Astrocyte of the hippocampus (primary cell): ENCODE results near the gene FADS1.

Experiments used
- DNase-seq: peaks from one replicate; pipeline ENCODE4 v3.0.0; 2011; ENCODE audit warnings: low read depth, low spot score

The FADS1 gene

DNA sequence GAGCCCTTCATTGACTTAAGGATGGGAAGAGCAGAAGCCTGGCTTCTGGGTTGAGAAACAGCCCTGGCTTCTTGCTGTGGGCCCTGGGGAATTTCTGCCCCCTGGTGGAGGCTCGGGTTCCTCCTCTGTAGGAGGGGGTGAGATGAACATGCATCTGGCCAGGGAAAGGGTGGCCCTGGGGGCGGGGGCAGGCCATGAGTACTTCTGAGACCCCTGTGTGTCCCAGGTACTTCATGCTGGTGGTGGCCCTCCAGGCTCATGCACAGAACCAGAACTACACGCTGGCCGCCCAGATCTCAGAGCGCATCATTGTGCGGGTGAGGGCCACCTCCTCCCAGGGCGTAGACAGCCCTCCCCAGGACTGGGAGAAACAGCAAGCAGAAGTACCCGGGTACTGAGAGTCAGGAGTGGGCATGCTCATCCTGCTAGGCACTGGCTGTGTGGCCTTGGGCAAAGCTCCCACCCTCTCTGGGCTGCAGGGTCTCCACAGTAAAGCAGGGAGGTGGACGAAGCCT, 40.2 kb downstream of the FADS1 start:
- peak; percentile 81 for DNase-seq

DNA sequence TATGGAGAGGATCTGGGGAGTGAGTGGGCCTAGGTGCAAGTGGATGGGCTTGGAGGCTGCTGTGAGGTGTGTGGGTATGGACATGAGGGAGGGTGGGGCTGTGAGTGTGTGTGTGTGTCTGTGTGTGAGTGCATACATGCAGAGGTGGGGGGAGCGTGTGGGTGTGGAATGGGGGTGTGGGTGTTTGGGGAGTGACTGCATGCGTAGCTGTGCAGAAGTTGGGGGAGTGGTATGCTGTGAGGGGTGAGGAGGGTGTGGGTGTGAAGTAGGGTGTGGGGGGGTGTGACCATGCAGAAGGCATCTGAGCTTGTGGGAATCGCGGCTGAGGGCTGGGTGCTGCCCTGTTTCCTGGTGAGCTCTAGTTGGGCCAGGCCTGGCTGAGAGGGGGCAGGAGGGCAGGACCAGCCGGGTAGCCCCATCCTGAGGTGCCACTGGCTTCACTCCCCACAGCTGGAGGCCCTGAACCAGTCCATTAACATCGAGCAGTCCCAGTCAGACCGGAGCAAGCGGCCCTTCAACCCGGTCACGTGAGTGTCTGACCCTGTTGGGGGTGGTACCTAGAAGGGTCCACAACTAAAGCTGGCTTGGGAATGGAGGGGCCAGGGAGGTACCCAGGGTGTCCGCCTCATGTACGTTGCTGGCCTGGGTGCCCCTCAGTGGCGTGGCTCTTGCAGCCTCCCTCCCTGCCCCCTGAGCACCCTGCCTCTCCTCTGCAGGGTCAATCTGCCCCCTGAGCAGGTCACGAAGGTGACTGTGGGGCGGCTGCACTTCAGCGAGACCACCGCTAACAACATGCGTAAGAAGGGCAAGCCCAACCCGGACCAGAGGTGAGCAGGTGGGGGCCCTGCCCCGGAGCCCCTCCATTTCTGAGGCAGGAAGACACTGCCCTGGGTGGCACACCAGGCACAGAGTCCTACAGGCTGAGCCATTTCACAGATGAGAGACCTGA, 40.9 kb downstream of the FADS1 start:
- no peak for DNase-seq

DNA sequence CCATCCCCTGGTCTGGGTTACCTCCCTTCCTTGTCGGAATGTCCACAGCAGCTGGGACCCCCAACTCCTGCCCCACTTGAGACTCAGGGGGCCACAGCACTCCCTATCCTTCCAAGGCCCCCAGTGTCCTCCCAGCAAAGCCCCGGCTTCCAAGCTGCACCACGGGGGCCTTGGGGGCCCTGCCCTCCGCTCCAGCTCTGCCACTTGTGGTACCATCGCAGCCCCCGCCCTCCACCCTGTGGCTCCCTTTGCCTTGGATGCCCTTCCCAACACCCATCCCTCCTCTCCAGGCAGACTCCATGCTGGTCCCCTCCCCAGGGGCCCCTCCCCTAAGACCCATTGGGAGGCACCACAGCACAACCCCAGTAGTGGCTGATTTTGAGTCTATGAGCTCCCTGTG, 41.7 kb downstream of the FADS1 start:
- DNase-seq: no peak

DNA sequence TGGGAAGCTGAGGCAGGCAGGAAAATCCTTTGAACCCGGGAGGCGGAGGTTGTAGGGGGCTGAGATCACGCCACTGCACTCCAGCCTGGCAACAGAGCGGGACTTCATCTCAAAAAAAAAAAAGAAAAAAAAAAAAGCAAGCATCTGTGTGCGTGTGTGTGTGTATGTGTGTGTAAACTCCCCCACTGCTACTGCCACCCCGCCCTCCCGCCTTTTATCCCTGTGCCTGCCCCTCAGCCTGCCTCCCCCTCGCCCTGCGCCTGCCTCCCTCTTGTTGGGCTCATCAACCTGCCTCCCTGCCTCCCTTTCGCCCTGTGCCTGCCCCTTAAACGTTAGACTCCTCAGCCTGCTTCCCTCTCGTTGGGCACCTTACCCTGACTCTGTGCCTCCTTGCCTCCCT, 42.4 kb downstream of the FADS1 start:
- DNase-seq: no peak

DNA sequence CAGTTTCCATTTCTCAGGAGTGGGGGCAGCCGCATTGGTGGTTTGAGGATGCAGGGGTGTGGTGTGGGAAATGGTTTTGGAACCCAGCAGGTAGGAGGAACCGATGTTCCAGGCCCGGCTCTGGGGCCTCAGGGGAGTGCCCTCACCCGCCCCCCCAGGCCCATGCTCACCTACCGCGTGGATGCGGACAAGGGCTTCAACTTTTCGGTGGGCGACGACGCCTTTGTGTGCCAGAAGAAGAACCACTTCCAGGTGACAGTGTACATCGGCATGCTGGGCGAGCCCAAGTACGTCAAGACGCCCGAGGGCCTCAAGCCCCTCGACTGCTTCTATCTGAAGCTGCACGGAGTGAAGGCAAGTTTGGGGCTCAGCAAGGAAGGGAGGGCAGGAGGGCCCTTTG, 43.0 kb downstream of the FADS1 start:
- no peak for DNase-seq

DNA sequence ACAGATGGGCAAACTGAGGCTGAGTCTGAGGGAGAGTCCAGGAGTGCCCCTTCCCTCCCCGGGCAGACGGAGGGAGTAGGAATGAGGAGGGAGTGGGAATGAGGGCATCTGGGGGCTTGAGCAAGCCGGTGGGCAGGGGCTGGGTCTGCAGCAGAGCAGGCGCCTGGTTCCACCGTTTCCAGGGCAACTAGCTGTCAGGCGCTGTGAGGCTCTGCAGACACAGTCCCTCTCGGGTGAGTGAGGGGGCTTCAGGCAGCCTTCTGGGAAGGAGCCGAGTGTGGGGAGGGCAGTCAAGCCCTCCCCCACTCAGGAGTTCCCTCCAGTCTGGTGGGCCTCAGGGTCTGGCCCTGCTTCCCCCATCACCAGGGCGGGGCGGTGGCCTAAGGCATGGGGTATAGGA, 43.4 kb downstream of the FADS1 start:
- no peak for DNase-seq

DNA sequence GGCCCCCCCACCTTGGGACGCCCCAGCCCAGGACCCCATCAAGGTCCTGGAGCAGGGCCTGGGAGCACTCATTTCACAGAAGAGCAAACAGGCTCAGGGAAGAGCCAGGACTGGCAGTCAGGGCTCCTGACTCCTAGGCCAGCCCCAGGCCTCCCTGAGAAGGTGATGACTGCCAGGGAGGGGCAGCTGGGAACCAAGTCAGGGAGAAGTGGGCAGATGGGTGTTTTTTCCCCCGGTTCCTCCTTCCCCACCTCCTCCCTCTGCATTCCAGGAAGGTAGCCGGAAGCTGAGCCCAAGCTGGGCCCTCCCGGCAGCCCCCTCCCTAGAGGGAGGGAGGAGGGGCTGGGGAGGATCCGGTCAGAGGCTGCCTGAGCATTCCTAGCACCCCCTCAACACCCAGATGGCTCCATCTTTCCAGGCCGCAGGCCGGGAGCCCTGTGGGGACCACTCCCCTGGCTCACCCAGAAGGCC, 44.8 kb downstream of the FADS1 start:
- peak; percentile 28 for DNase-seq

DNA sequence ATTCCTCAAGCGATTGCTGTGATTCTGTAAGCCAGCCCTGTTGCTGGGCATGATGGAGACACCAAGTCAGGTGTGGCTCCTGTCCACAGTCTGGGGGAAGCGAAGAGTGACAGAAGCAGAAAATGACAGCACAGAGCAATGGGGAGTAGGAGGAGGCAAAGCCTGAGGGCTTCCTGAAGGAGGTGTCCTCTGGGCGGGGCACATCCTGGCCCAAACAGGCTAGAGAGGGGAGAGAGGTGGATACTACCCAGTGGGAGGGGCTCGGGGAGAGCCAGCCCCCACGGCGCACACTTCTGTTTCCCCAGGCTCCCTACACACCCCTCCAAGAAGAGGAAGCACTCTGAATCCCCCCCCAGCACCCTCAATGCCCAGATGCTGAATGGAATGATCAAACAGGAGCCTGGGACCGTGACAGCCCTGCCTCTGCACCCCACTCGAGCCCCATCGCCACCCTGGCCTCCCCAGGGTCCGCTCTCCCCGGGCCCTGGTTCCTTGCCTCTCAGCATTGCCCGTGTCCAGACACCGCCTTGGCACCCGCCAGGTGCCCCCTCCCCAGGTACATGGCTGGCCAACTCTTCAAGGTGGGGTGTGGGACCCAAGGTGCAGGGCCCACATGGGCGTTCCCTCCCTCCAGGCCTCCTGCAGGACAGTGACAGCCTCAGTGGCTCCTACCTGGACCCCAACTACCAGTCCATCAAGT, 45.5 kb downstream of the FADS1 start:
- no peak for DNase-seq

DNA sequence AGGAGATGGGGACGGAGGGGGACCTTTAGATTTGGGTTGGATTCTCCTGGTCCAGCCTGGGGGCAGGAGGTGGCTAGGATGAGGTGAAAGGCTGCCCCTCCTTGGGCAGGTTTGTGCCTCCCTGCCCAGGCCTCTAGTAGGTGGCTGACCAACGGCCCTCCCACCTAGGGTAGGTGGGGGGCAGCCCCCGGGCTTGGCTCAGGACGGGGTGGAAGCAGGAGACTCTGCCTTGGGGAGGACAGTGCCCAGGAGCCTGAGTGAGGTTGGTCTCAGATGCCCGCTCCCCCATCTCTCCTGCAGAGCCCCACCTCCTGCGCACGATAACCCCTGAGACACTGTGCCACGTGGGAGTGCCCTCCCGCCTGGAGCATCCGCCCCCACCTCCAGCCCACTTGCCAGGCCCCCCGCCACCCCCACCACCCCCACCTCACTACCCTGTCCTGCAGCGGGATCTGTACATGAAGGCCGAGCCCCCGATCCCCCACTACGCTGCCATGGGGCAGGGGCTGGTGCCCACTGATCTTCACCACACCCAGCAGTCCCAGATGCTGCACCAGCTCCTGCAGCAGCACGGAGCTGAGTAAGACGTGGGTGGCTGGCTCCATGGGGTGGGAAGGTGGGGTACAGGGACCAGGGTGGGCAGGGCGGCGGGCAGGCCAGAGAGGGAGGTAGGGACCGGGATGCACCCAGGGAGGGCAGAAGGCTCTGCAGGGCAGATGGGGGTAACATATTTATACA, 46.7 kb downstream of the FADS1 start:
- no peak for DNase-seq

DNA sequence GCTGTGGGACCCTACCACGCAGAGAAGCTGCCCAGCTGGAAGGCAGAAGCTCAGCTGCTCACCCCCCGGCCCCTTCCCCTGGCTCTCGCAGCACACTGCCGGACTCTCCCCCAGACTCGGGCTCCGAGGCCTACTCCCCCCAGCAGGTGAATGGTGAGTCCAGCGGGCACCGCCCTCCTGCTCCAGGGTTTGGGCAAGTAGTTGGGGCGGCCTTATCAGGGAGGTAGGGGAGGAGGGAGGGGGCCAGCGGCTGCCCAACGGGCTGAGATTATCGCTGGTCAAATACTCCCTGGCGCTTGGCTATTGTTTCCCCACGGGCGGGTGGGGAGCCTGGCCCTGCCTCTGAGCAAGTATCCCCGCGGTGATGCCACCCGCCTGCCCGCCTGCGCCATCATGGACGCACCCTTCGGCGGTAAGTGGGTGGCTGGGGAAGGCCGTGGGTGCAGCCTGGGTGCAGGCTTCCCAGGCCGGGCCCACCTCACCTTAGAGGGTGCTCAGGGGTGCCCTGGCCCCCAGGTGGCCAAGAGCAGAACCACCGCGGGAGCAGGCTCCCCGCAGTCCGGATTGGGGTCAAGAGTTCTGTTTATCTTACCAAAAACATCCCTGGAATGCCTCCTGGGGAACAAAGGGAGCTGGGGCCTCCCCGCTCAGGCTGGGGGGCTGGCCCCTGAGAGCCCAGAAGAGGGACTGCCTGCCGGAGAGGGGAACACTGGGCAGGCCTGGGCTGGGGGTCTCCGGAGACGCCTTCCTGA, 47.5 kb downstream of the FADS1 start:
- peak; percentile 76 for DNase-seq

DNA sequence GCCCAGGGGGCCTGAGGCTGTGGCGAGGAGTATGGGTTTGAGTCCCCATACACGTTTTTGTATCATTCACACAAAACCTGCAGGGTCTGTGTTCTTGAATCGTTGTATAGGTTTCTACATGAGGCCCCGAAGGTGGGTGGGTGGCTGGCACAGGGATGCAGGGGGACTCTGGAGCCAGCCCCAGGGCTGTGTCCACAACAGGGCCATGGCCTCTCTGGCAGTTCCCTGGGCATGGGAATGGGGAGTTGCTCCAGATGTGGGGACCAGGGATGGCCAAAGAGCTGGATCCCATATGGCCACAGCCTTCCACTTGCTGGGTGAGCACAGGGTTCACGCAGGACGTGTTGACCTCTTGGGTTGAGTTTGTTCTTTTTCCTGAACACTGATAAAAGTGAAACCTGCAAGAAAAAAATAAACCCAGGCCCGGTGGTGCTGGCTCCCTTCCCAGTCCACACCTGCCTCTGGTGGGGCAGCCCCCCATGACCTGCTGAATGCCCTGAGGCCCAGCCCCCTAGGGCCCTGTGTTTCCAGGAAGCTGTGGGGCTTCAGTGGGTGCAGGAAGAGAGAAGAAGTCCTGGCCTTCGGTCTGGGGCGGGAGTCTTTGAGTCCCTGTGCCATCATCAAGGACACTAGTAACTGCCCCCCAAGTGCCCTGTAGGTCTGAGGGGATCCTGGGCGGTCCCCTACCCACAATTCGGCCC, 48.3 kb downstream of the FADS1 start:
- DNase-seq: no peak

DNA sequence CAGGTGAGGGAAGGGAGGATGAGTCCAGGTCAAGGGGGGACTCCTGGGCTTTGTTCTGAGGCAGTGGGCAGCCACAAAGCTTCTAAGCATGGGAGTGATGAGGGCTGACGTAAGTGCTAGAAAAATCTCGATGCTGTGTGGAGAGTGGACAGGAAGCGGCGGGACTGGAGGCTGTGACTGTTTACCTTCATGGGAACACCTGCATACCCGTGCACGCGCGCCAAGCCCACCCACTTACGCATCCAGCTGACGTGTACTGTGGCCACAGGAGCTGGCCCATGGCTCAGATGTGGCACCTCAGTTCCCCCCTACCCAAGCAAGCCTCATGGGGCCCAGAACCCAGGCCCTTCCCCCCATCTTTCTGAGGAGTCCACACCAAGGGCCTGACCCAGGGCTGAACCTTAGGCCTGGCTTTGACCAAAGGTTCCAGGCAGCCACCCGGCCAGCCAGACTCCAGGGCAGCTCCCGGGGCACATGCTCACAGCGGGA, 50.4 kb downstream of the FADS1 start:
- peak; percentile 59 for DNase-seq

DNA sequence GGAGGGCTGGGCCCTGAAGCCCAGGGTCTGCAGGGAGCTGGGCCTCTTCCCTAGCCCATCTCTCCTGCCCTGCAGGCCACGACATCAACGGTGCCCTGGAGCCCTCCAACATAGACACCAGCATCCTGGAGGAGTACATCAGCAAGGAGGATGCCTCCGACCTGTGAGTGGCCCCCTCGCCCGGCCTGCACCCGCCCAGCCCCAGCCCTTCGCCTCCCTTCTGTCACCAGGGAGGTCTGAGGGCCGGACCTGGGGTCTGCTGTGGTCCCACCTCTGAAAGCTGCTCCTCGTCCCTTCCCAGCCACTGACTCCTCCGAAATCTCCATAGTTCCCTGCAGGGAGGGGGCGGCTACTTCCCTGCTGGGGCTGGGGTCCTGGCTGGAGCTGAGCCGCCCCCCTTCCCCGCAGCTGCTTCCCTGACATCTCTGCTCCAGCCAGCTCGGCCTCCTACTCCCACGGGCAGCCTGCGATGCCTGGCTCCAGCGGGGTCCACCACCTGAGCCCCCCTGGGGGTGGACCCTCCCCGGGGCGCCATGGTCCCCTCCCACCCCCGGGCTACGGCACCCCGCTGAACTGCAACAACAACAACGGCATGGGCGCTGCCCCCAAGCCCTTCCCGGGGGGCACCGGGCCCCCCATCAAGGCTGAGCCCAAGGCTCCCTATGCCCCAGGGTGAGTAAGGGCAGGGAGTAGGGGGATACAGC, 51.1 kb downstream of the FADS1 start:
- DNase-seq: no peak

DNA sequence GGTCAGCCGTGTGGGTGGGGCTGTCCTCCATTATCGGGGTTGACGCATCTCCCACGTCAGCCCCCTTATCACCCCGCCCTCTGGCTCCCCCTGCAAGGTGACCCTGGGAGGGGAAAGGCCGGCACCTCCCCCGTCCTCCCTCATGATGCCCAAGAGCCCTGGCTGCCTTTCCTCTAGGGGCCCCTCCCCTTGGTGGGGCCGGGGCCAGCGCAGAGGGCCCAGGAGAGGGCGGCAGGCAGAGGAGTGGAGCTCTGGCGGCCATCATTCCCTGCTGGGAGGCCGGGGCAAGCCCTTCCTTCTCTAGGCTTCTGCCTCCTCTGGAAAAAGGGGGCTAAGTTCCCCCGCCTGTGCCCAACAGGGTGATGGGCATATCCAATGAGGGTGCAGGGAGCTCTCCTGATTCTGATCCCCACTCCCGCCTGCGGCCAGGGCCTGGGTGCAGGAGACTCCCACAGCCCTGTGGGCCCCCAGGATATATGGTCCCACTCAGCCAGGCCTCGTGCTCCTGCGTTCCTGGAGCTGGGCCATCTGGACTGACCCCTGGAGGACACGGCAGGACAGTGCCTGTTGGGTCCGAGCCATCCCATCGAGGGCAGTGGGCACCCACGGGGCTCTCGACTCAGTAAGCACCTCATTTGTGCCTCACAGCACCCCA, 52.1 kb downstream of the FADS1 start:
- no peak for DNase-seq

DNA sequence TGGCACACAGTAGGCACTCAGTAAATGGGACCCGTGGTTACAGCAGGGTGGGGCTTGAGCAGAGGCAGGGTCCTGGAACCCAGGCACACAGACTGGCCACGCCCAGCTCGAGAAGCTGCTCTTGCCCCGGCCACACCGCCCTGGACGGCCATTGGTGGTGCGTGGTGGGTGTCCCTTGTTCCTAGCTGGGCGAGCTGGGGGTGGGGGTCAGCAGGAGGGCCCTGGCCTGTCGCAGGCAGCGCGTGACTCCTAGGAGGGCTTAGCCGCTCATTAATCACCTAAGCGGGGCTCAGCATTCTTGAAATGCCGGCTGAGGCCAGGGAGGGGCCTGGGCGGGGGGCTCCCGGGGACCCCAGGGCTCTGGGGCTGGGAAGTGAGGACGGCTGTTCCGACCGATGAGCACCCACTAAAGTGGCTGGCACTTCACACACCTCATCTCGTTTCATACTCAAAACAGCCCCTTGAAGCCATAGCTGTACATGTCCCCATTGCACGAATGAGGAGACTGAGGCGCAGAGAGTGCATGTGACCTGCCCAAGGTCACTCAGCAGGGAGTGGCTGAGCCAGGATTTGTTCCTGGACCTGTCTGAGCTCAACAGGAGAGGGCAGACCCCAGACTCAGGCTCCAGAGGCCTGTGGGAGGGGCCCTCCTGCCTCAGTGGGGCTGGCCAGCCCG, 52.7 kb downstream of the FADS1 start:
- no peak for DNase-seq

DNA sequence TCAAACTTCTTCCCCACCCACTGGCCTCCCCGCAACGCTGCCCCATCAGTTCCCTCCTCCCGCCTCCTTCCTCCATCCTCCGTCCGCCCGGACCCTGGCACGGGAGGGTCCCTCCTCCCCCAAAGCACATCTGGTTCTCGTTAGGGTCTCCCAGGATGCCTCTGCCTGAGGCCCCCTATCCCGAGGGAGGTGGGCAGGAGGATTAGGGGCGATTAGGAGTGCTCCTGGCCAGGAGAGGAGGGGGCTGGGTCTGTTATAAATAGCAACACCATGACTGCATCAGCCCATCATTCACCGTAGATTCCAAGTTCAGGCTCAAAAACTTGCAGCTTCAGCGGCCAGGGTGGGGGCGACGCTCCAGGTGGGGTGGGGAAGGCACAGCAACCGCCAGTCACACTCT, 54.0 kb downstream of the FADS1 start:
- no peak for DNase-seq

DNA sequence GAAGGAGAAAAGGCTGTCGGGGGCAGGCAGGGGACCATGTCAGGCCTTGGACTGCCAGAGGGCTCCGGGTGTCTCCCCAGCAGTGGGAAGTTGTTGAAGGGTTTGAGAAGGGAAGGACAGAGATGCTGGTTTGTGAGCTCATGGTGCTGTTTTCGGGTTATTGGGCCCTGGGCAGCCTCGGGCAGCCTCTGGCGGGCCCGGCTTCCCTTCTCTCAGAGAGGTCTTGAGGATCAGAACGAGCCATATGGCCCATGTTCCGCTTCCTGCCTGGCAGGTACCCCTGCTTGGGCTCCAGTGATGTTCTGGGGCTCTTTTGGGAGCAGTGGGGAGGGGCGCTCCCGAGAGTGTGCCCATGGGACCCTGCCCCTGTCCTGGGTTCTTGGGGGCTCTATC, 54.6 kb downstream of the FADS1 start:
- DNase-seq: no peak

DNA sequence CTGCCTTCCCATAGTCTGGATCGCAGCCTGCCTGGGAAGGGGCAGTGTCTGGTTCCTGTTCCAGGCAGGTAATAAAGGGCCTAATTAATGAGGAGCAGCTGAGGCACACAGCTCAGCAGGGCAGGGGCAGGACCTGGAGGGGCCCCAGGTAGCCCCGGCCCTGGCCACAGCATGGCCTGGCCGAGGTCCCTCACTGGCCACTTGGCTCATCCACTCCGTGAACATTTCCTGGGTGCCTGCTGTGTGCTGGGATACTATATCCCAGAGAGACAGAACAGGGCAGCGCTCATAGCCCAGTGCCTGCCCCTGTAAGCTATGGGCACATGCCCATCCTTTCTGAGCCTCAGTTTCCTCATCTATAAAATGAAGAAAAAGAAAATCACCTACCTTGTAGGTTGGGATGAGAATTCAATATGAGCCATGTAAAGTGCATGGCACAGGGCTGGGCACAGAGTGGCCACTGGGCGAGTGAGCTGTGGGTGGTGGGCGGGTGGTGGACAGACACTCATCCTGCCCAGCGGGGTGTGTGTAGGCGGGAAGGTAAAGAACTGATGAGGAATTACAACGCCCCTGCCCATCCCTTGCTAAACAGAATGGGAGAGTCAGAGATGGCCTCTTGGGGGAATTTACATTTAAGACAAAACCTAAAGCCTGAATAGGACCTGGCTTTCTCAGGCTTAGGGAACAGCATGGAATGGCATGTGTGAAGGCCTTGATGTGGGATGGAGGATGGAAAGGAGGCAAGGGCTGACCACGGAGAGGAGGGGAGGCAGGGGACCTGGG, 55.2 kb downstream of the FADS1 start:
- no peak for DNase-seq
